IMR-90 (cell line): ENCODE results near the gene AK2. TPM values are rescaled to one million over a fixed set of nuclear protein-coding genes. Genes with fewer than 3 reads are reported as not detected.

Source experiments
- ATAC-seq: fragments of 200-7000 bp; cut with Tn5 transposase; 2 replicates; pipeline ENCODE4 v1.9.1; 2020; ENCODE audit warnings: low read depth, mild to moderate bottlenecking, moderate library complexity
- BruUV-seq: library from RNA; stranded (reverse); fragments of 400-500 nt; replicated peaks from 2 replicates; lab custom pipeline; 2021; lab: Mats Ljungman, UMichigan
- CTCF ChIA-PET: fragments of 300-600 bp; formaldehyde crosslinking; extraction: SDS; loops from one replicate; lab custom pipeline; 2021; ENCODE audit warnings: antibody characterized with exemption; lab: Yijun Ruan, JAX
- POLR2A ChIA-PET: fragments of 300-600 bp; sonication (Branson Sonifier 250); formaldehyde crosslinking; loops from one replicate; lab custom pipeline; 2022; ENCODE audit warnings: antibody characterized with exemption; ENCODE audit not compliant: unreplicated experiment; lab: Charles Lee
- DNase-seq: peaks from one replicate; pipeline ENCODE4 v3.0.0; 2013
- H2AFZ ChIP-seq: replicated peaks from 2 replicates; pipeline ENCODE3; 2013; ENCODE audit warnings: low read length, mild to moderate bottlenecking; ENCODE audit not compliant: poor library complexity
- H2AK5ac ChIP-seq: 2 replicates; pipeline ENCODE4 v1.6.1; 2013; ENCODE audit warnings: low read depth, low read length, inconsistent platforms
- H2AK9ac ChIP-seq: replicated peaks from 2 replicates; pipeline ENCODE3; 2013; ENCODE audit warnings: mild to moderate bottlenecking, low read depth, low read length, moderate library complexity; ENCODE audit not compliant: poor library complexity
- H2BK120ac ChIP-seq: 2 replicates; pipeline ENCODE4 v1.6.1; 2013; ENCODE audit warnings: low read depth, low read length, inconsistent platforms
- H2BK15ac ChIP-seq: 3 replicates; pipeline ENCODE4 v1.6.1; 2013; ENCODE audit warnings: low read depth, low read length, inconsistent platforms
- H2BK20ac ChIP-seq: 2 replicates; pipeline ENCODE4 v1.6.1; 2013; ENCODE audit warnings: low read depth, mild to moderate bottlenecking, inconsistent platforms, low read length, moderate library complexity
- H2BK5ac ChIP-seq: 2 replicates; pipeline ENCODE4 v1.6.1; 2013; ENCODE audit warnings: mild to moderate bottlenecking, low read depth, low read length, inconsistent platforms; ENCODE audit not compliant: poor library complexity, severe bottlenecking
- H3K14ac ChIP-seq: replicated peaks from 2 replicates; pipeline ENCODE4 v1.6.1; 2013; ENCODE audit warnings: low read depth, low read length, inconsistent platforms
- H3K18ac ChIP-seq: 2 replicates; pipeline ENCODE4 v1.6.1; 2013; ENCODE audit warnings: low read depth, low read length, control low read depth
- H3K23ac ChIP-seq: 2 replicates; pipeline ENCODE4 v1.6.1; 2013; ENCODE audit warnings: low read depth, low read length, inconsistent platforms
- H3K27ac ChIP-seq: 2 replicates; pipeline ENCODE4 v1.5.1; 2013; ENCODE audit warnings: mild to moderate bottlenecking, control low read depth, low read length; ENCODE audit not compliant: insufficient read depth
- H3K27me3 ChIP-seq: 2 replicates; pipeline ENCODE4 v1.6.1; 2013; ENCODE audit warnings: low read length; ENCODE audit not compliant: control insufficient read depth, insufficient read depth
- H3K36me3 ChIP-seq: 2 replicates; pipeline ENCODE4 v1.6.1; 2013; ENCODE audit warnings: low read length, mixed read lengths; ENCODE audit not compliant: control insufficient read depth, insufficient read depth
- H3K4ac ChIP-seq: 2 replicates; pipeline ENCODE4 v1.6.1; 2013; ENCODE audit warnings: low read depth, low read length, inconsistent platforms
- H3K4me1 ChIP-seq: 2 replicates; pipeline ENCODE4 v1.6.1; 2013; ENCODE audit warnings: low read length, mixed read lengths; ENCODE audit not compliant: control insufficient read depth, insufficient read depth
- H3K4me2 ChIP-seq: 2 replicates; pipeline ENCODE4 v1.6.1; 2013; ENCODE audit warnings: low read depth, mild to moderate bottlenecking, control low read depth, low read length, moderate library complexity
- H3K4me3 ChIP-seq: 2 replicates; pipeline ENCODE4 v1.5.1; 2013; ENCODE audit warnings: low read depth, mild to moderate bottlenecking, control low read depth, low read length, moderate library complexity; ENCODE audit not compliant: insufficient read depth
- H3K56ac ChIP-seq: 2 replicates; pipeline ENCODE4 v1.6.1; 2013; ENCODE audit warnings: low read length, inconsistent platforms; ENCODE audit not compliant: insufficient read depth; ENCODE audit errors: extremely low read depth
- H3K79me1 ChIP-seq, 2 experiments: 2 replicates each; pipeline ENCODE4 v1.6.1; 2013; ENCODE audit warnings: low read length in 2 of 2, inconsistent platforms in 1 of 2, low read depth in 1 of 2
- H3K9ac ChIP-seq: 2 replicates; pipeline ENCODE4 v1.6.1; 2013; ENCODE audit warnings: low read depth, low read length, control low read depth
- H3K9me1 ChIP-seq: 2 replicates; pipeline ENCODE4 v1.6.1; 2013; ENCODE audit warnings: low read length, inconsistent platforms; ENCODE audit not compliant: insufficient read depth
- H3K9me3 ChIP-seq: 2 replicates; pipeline ENCODE4 v1.6.1; 2013; ENCODE audit warnings: low read length; ENCODE audit not compliant: control insufficient read depth, insufficient read depth
- H4K20me1 ChIP-seq: 2 replicates; pipeline ENCODE4 v1.6.1; 2013; ENCODE audit warnings: low read length, inconsistent platforms; ENCODE audit not compliant: insufficient read depth
- H4K5ac ChIP-seq: 2 replicates; pipeline ENCODE4 v1.6.1; 2013; ENCODE audit warnings: mild to moderate bottlenecking, low read depth, low read length, control low read depth
- H4K8ac ChIP-seq, 2 experiments: 2 replicates each; pipeline ENCODE4 v1.6.1; 2013; ENCODE audit warnings: low read depth in 2 of 2, low read length in 2 of 2, control low read depth in 1 of 2, inconsistent platforms in 1 of 2
- H4K91ac ChIP-seq: 2 replicates; pipeline ENCODE4 v1.6.1; 2013; ENCODE audit warnings: low read depth, low read length, inconsistent platforms; ENCODE audit not compliant: insufficient read depth
- CTCF ChIP-seq: conservative IDR thresholded peaks from 2 replicates; pipeline ENCODE4 v1.5.1; 2012; ENCODE audit warnings: mild to moderate bottlenecking, low read depth, low read length, improper control_type of control experiment
- ELK1 ChIP-seq: fragments of 150-350 bp; IDR thresholded peaks from 2 replicates; pipeline ENCODE4 v1.6.1; 2016; ENCODE audit warnings: low read depth, mild to moderate bottlenecking, low read length, moderate library complexity, borderline replicate concordance
- FOS ChIP-seq: fragments of 150-350 bp; IDR thresholded peaks from 2 replicates; pipeline ENCODE4 v1.6.1; 2016; ENCODE audit warnings: low read depth, low read length
- MAFK ChIP-seq: IDR thresholded peaks from 2 replicates; pipeline ENCODE4 v1.6.1; 2012; ENCODE audit warnings: low read depth, low read length, improper control_type of control experiment
- MAZ ChIP-seq: IDR thresholded peaks from 2 replicates; pipeline ENCODE4 v1.6.1; 2012; ENCODE audit warnings: low read depth, mild to moderate bottlenecking, low read length, improper control_type of control experiment, moderate library complexity, borderline replicate concordance
- MXI1 ChIP-seq: IDR thresholded peaks from 2 replicates; pipeline ENCODE4 v1.6.1; 2012; ENCODE audit warnings: low read depth, mild to moderate bottlenecking, low read length, moderate library complexity, borderline replicate concordance
- NFE2L2 ChIP-seq: fragments of 150-350 bp; IDR thresholded peaks from 2 replicates; pipeline ENCODE4 v1.6.1; 2016; ENCODE audit warnings: low read depth, mild to moderate bottlenecking, low read length
- RAD21 ChIP-seq: IDR thresholded peaks from 2 replicates; pipeline ENCODE4 v1.6.1; 2012; ENCODE audit warnings: low read length, improper control_type of control experiment
- RCOR1 ChIP-seq: IDR thresholded peaks from 2 replicates; pipeline ENCODE4 v1.6.1; 2012; ENCODE audit warnings: mild to moderate bottlenecking, low read length, improper control_type of control experiment; ENCODE audit not compliant: insufficient replicate concordance
- SMC3 ChIP-seq: fragments of 150-350 bp; IDR thresholded peaks from 2 replicates; pipeline ENCODE4 v1.6.1; 2016; ENCODE audit warnings: low read depth, mild to moderate bottlenecking, antibody characterized with exemption, low read length, moderate library complexity
- USF2 ChIP-seq: fragments of 150-350 bp; IDR thresholded peaks from 2 replicates; pipeline ENCODE4 v1.6.1; 2017; ENCODE audit warnings: mild to moderate bottlenecking, antibody characterized with exemption, low read length, low read depth
- WGBS, 2 experiments: methylation state at CpG; one replicate each; pipeline versions ENCODE4 v1.1.5 to v1.1.7; 2013; ENCODE audit warnings: missing lambda C conversion rate in 2 of 2; ENCODE audit not compliant: insufficient read length in 1 of 2; ENCODE audit errors: extremely low coverage in 2 of 2; 5-methylcytosine and 5-hydroxymethylcytosine counted together
- dilution Hi-C: fragments of 300-500 bp; cut with HindIII; formaldehyde crosslinking; loops from one replicate; pipeline ENCODE4 v1.14.3; 2018; ENCODE audit warnings: low sequenced_read_pairs; ENCODE audit not compliant: unreplicated experiment
- in situ Hi-C: fragments of 300-500 bp; cut with MboI; formaldehyde crosslinking; loops from 3 replicates; pipeline ENCODE4 v1.14.3; 2019; ENCODE audit warnings: low sequenced_read_pairs, inconsistent platforms, mixed read lengths
- intact Hi-C: fragments of 100-400 bp; cut with micrococcal nuclease; formaldehyde crosslinking; loops from 2 replicates; pipeline ENCODE4 v1.10.0; 2022
- polyA plus RNA-seq, 3 experiments: library from polyadenylated mRNA; depleted of rRNA; stranded (reverse); fragments of >200 nt; gene quantifications; 2 replicates each; pipeline ENCODE4 v1.2.3, GENCODE V29; 2012; ENCODE audit warnings: low replicate concordance in 1 of 3
- total RNA-seq: library from RNA; depleted of rRNA; stranded (reverse); fragments of >200 nt; gene quantifications from 2 replicates; pipeline ENCODE4 v1.2.3, GENCODE V29; 2012

AK2 gene
- total and polyA plus RNA-seq, 2 of the 4 experiments (the other 2 are of a cell fraction) = 118 to 203 TPM

- peak overlapping the region in 1 of 2 experiments; percentile 39; a peak in 2 of 4 replicates for H4K8ac ChIP-seq
- no peaks in the 10 kb centered on the region for H3K36me3 ChIP-seq
- peak overlapping the region; percentile 59 for H2AFZ ChIP-seq
- POLR2A ChIA-PET = no interaction called here
- H4K91ac ChIP-seq = 0 out of 2 replicates have a peak overlapping the region, but pooled peaks have one; percentile 19
- peaks cover 22% of the 10 kb centered on the region for H3K4me1 ChIP-seq
- H3K27me3 ChIP-seq = no peaks in the 10 kb centered on the region
- H2BK120ac ChIP-seq = peak overlapping the region; percentile 29
- in situ Hi-C loops (no loop called here), intact Hi-C loops (no loop called here), dilution Hi-C loops (no loop called here)
- no peak overlapping the region for H3K4me3 ChIP-seq
- H3K27ac ChIP-seq = no peak overlapping the region
- H3K4me2 ChIP-seq = no peak overlapping the region; the same call in 1 of the 2 replicates
- no peak overlapping the region; the same call in 2 of the 3 replicates for H2BK15ac ChIP-seq
- H3K23ac ChIP-seq = no peak overlapping the region
- H3K79me1 ChIP-seq = no peaks in the 10 kb centered on the region
- TF ChIP-seq MAFK (no peak), NFE2L2 (no peak), ELK1 (no peak), RAD21 (no peak), RCOR1 (no peak), MXI1 (no peak), SMC3 (no peak), CTCF (no peak), MAZ (no peak), FOS (no peak), USF2 (no peak)
- no peak overlapping the region for H3K18ac ChIP-seq
- H3K14ac ChIP-seq = no peak overlapping the region
- H4K20me1 ChIP-seq = peaks cover 4% of the 10 kb centered on the region
- peak overlapping the region; percentile 22 for H2BK5ac ChIP-seq
- no TSS peak for BruUV-seq
- DNase-seq (no peak), ATAC-seq (no peak)
- CTCF ChIA-PET = interaction anchor here (0.6 to 1.6 kb wide), 4 partner anchors 9 to 59 kb away, joined by 3 read pairs; no protein-coding TSS in a partner anchor
- peak overlapping the region; percentile 49 for H2AK5ac ChIP-seq
- no peak overlapping the region for H3K9ac ChIP-seq
- no peak overlapping the region for H2AK9ac ChIP-seq
- H3K56ac ChIP-seq = no peak overlapping the region
- peak overlapping the region; percentile 2; the same call in 1 of the 2 replicates for H2BK20ac ChIP-seq
- peak overlapping the region; percentile 7 for H3K4ac ChIP-seq
- H3K9me3 ChIP-seq = no peaks in the 10 kb centered on the region
- no peak overlapping the region for H4K5ac ChIP-seq
- WGBS, 2 experiments = 95% methylated on average over 4 of the region's 9 CpGs; no CpG with 5 or more reads in 1 of the 2 experiments
- peaks cover 28% of the 10 kb centered on the region for H3K9me1 ChIP-seq
Measured at GRCh38 chr1:32991819-32992488, 44.7 kb downstream of the AK2 start.
